ENCODE results near the gene CHCHD5.

The CHCHD5 gene

GRCh38 chr2:112572005-112572404 lies 12.4 kb upstream of the CHCHD5 start:
- Histone ChIP-seq H3K36me3 (ENCODE audit: control insufficient read depth in 1 of 2, insufficient read depth in 2 of 2, low read length in 2 of 2) (peaks cover 7 to 34% of the 10 kb centered on the region in 2 experiments), H2BK120ac (ENCODE audit: insufficient read depth, low read length, poor library complexity) (no peak overlapping the region), H3K79me2 (ENCODE audit: control insufficient read depth, insufficient read depth, low read length, poor library complexity) (no peaks in the 10 kb centered on the region), H3K4me1 (ENCODE audit: control insufficient read depth in 1 of 2, insufficient read depth in 2 of 2, low read length in 2 of 2) (no peaks in the 10 kb centered on the region), H3K18ac (ENCODE audit: low read length) (no peak overlapping the region), H3K4ac (ENCODE audit: low read depth, low read length) (no peak overlapping the region), H3K4me3 (ENCODE audit: low read depth, low read length) (no peak overlapping the region), H3K27ac (ENCODE audit: low read depth, low read length) (no peak overlapping the region), H3K23ac (ENCODE audit: low read length) (no peak overlapping the region), H3K4me2 (ENCODE audit: low read length) (no peak overlapping the region), H3K14ac (ENCODE audit: low read length) (no peak overlapping the region), H3K9ac (ENCODE audit: low read length) (no peak overlapping the region), H2AK5ac (ENCODE audit: low read length) (no peak overlapping the region), H3K79me1 (ENCODE audit: low read length) (no peaks in the 10 kb centered on the region), H2BK12ac (ENCODE audit: low read length) (no peak overlapping the region), H4K91ac (ENCODE audit: low read depth, low read length) (no peak overlapping the region), H3K27me3 (ENCODE audit: insufficient read depth, low read length) (no peaks in the 10 kb centered on the region), H4K8ac (ENCODE audit: low read depth, low read length) (no peak overlapping the region), H2AFZ (ENCODE audit: insufficient read depth, low read length, poor library complexity) (no peak overlapping the region), H3K9me3 (ENCODE audit: insufficient read depth, low read depth, low read length) (no peaks in the 10 kb centered on the region), H2BK5ac (ENCODE audit: low read depth, low read length, poor library complexity) (no peak overlapping the region), H4K12ac (ENCODE audit: low read depth, low read length) (no peak overlapping the region)
- WGBS (ENCODE audit: extremely low coverage, insufficient coverage, insufficient read length) = no CpG with 5 or more reads among the region's 7 CpGs
- no peak for DNase-seq

GRCh38 chr2:112577756-112578155 lies 6.7 kb upstream of the CHCHD5 start:
- Histone ChIP-seq H4K12ac (ENCODE audit: low read depth, low read length) (no peak overlapping the region), H3K23ac (ENCODE audit: low read length) (no peak overlapping the region), H3K79me1 (ENCODE audit: low read length) (no peaks in the 10 kb centered on the region), H3K4me2 (ENCODE audit: low read length) (no peak overlapping the region), H3K4ac (ENCODE audit: low read depth, low read length) (no peak overlapping the region), H3K79me2 (ENCODE audit: control insufficient read depth, insufficient read depth, low read length, poor library complexity) (no peaks in the 10 kb centered on the region), H3K27ac (ENCODE audit: low read depth, low read length) (no peak overlapping the region), H3K36me3 (ENCODE audit: control insufficient read depth in 1 of 2, insufficient read depth in 2 of 2, low read length in 2 of 2) (peaks cover 8 to 18% of the 10 kb centered on the region in 2 experiments), H3K9ac (ENCODE audit: low read length) (no peak overlapping the region), H3K4me1 (ENCODE audit: control insufficient read depth in 1 of 2, insufficient read depth in 2 of 2, low read length in 2 of 2) (no peaks in the 10 kb centered on the region), H3K4me3 (ENCODE audit: low read depth, low read length) (no peak overlapping the region), H3K27me3 (ENCODE audit: insufficient read depth, low read length) (no peaks in the 10 kb centered on the region), H2BK12ac (ENCODE audit: low read length) (no peak overlapping the region), H2AK5ac (ENCODE audit: low read length) (no peak overlapping the region), H2AFZ (ENCODE audit: insufficient read depth, low read length, poor library complexity) (no peak overlapping the region), H3K18ac (ENCODE audit: low read length) (no peak overlapping the region), H2BK5ac (ENCODE audit: low read depth, low read length, poor library complexity) (no peak overlapping the region), H3K14ac (ENCODE audit: low read length) (no peak overlapping the region), H2BK120ac (ENCODE audit: insufficient read depth, low read length, poor library complexity) (no peak overlapping the region), H4K8ac (ENCODE audit: low read depth, low read length) (no peak overlapping the region), H4K91ac (ENCODE audit: low read depth, low read length) (no peak overlapping the region), H3K9me3 (ENCODE audit: insufficient read depth, low read depth, low read length) (no peaks in the 10 kb centered on the region)
- DNase-seq = peak in 1 of 2 donors; percentile 32
- no CpG with 5 or more reads among the region's 5 CpGs for WGBS (ENCODE audit: extremely low coverage, insufficient coverage, insufficient read length)

GRCh38 chr2:112579241-112579640 lies 5.2 kb upstream of the CHCHD5 start:
- peaks cover 6 to 10% of the 10 kb centered on the region in 2 experiments for H3K36me3 ChIP-seq (ENCODE audit: control insufficient read depth in 1 of 2, insufficient read depth in 2 of 2, low read length in 2 of 2)
- peaks cover 4 to 7% of the 10 kb centered on the region in 2 experiments for H3K4me1 ChIP-seq (ENCODE audit: control insufficient read depth in 1 of 2, insufficient read depth in 2 of 2, low read length in 2 of 2)
- no peak overlapping the region for H3K4me3 ChIP-seq (ENCODE audit: low read depth, low read length)
- no peak overlapping the region for H3K14ac ChIP-seq (ENCODE audit: low read length)
- no peak overlapping the region for H4K12ac ChIP-seq (ENCODE audit: low read depth, low read length)
- H4K91ac ChIP-seq (ENCODE audit: low read depth, low read length) = no peak overlapping the region
- no peak overlapping the region for H3K4me2 ChIP-seq (ENCODE audit: low read length)
- no peak overlapping the region for H2AFZ ChIP-seq (ENCODE audit: insufficient read depth, low read length, poor library complexity)
- peaks cover 4% of the 10 kb centered on the region for H3K79me1 ChIP-seq (ENCODE audit: low read length)
- H2BK12ac ChIP-seq (ENCODE audit: low read length) = no peak overlapping the region
- H3K23ac ChIP-seq (ENCODE audit: low read length) = no peak overlapping the region
- H3K18ac ChIP-seq (ENCODE audit: low read length) = no peak overlapping the region
- H3K27ac ChIP-seq (ENCODE audit: low read depth, low read length) = no peak overlapping the region
- no peak overlapping the region for H3K4ac ChIP-seq (ENCODE audit: low read depth, low read length)
- peak in 1 of 2 donors; percentile 62 for DNase-seq
- no peak overlapping the region for H3K9ac ChIP-seq (ENCODE audit: low read length)
- H3K27me3 ChIP-seq (ENCODE audit: insufficient read depth, low read length) = no peaks in the 10 kb centered on the region
- H3K9me3 ChIP-seq (ENCODE audit: insufficient read depth, low read depth, low read length) = no peaks in the 10 kb centered on the region
- no peak overlapping the region for H2BK5ac ChIP-seq (ENCODE audit: low read depth, low read length, poor library complexity)
- H3K79me2 ChIP-seq (ENCODE audit: control insufficient read depth, insufficient read depth, low read length, poor library complexity) = peaks cover 4% of the 10 kb centered on the region
- H2BK120ac ChIP-seq (ENCODE audit: insufficient read depth, low read length, poor library complexity) = no peak overlapping the region
- no peak overlapping the region for H2AK5ac ChIP-seq (ENCODE audit: low read length)
- no peak overlapping the region for H4K8ac ChIP-seq (ENCODE audit: low read depth, low read length)

DNA sequence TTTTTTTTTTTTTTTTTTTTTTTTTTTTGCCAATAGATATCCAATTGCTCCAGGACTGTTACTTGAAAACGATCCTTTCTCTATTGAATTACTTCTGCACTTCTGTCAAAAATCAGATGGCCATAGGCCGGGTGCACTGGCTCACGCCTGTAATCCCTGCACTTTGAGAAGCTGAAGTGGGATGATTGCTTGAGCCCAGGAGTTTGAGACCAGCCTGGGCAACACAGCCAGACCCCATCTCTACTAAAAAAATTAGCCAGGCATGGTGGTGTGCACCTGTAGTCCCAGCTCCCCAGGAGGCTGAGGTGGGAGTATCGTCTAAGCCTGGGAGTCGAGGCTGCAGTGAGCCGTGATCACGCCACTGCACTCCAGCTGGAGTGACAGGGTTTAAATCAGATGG lies 4.3 kb upstream of the CHCHD5 start:
- H3K79me1 ChIP-seq (ENCODE audit: low read length) = peaks cover 12% of the 10 kb centered on the region
- no peak overlapping the region for H3K4ac ChIP-seq (ENCODE audit: low read depth, low read length)
- H4K91ac ChIP-seq (ENCODE audit: low read depth, low read length) = no peak overlapping the region
- H3K79me2 ChIP-seq (ENCODE audit: control insufficient read depth, insufficient read depth, low read length, poor library complexity) = peaks cover 10% of the 10 kb centered on the region
- DNase-seq = no peak
- H3K9me3 ChIP-seq (ENCODE audit: insufficient read depth, low read depth, low read length) = no peaks in the 10 kb centered on the region
- H3K4me3 ChIP-seq (ENCODE audit: low read depth, low read length) = no peak overlapping the region
- no peak overlapping the region for H3K9ac ChIP-seq (ENCODE audit: low read length)
- no CpG with 5 or more reads among the region's 7 CpGs for whole genome bisulfite sequencing (ENCODE audit: extremely low coverage, insufficient coverage, insufficient read length)
- H3K36me3 ChIP-seq (ENCODE audit: control insufficient read depth in 1 of 2, insufficient read depth in 2 of 2, low read length in 2 of 2) = peaks cover 6% of the 10 kb centered on the region in 2 experiments
- no peak overlapping the region for H4K12ac ChIP-seq (ENCODE audit: low read depth, low read length)
- H3K27me3 ChIP-seq (ENCODE audit: insufficient read depth, low read length) = no peaks in the 10 kb centered on the region
- H2BK5ac ChIP-seq (ENCODE audit: low read depth, low read length, poor library complexity) = no peak overlapping the region
- no peak overlapping the region for H4K8ac ChIP-seq (ENCODE audit: low read depth, low read length)
- no peak overlapping the region for H2BK120ac ChIP-seq (ENCODE audit: insufficient read depth, low read length, poor library complexity)
- H2BK12ac ChIP-seq (ENCODE audit: low read length) = no peak overlapping the region
- H3K14ac ChIP-seq (ENCODE audit: low read length) = no peak overlapping the region
- peaks cover 6 to 9% of the 10 kb centered on the region in 2 experiments for H3K4me1 ChIP-seq (ENCODE audit: control insufficient read depth in 1 of 2, insufficient read depth in 2 of 2, low read length in 2 of 2)
- H3K18ac ChIP-seq (ENCODE audit: low read length) = no peak overlapping the region
- H3K23ac ChIP-seq (ENCODE audit: low read length) = no peak overlapping the region
- H3K27ac ChIP-seq (ENCODE audit: low read depth, low read length) = no peak overlapping the region
- H3K4me2 ChIP-seq (ENCODE audit: low read length) = no peak overlapping the region
- no peak overlapping the region for H2AK5ac ChIP-seq (ENCODE audit: low read length)
- no peak overlapping the region for H2AFZ ChIP-seq (ENCODE audit: insufficient read depth, low read length, poor library complexity)
